SK-N-SH (cell line): ENCODE results near the gene TNK2.

ENCODE experiments used
- EP300 ChIP-seq, 2 experiments: IDR thresholded peaks; 2 replicates each; pipeline versions ENCODE4 v1.4.0 to v1.6.1; 2012; ENCODE audit warnings: borderline replicate concordance in 1 of 2, low read depth in 1 of 2, low read length in 1 of 2
- FOXJ3 ChIP-seq: sonication (generic); formaldehyde crosslinking; IDR thresholded peaks from 2 replicates; pipeline ENCODE4 v1.5.1; 2020; ENCODE audit warnings: mild to moderate bottlenecking, missing genetic modification reagents
- MXI1 ChIP-seq: IDR thresholded peaks from 2 replicates; pipeline ENCODE4 v1.6.1; 2012; ENCODE audit warnings: mild to moderate bottlenecking, low read depth, low read length, improper control_type of control experiment
- NRF1 ChIP-seq: IDR thresholded peaks from 2 replicates; pipeline ENCODE4 v1.6.1; 2012; ENCODE audit warnings: low read depth, mild to moderate bottlenecking, low read length
- RAD21 ChIP-seq: IDR thresholded peaks from 2 replicates; pipeline ENCODE4 v1.6.1; 2012; ENCODE audit warnings: mild to moderate bottlenecking, low read length
- RCOR1 ChIP-seq: fragments of 150-350 bp; IDR thresholded peaks from 2 replicates; pipeline ENCODE4 v1.6.1; 2017; ENCODE audit warnings: antibody characterized with exemption, low read length
- SMC3 ChIP-seq: IDR thresholded peaks from 2 replicates; pipeline ENCODE4 v1.6.1; 2012; ENCODE audit warnings: low read depth, low read length, improper control_type of control experiment
- TAF1 ChIP-seq: IDR thresholded peaks from 2 replicates; pipeline ENCODE4 v1.6.1; 2012; ENCODE audit warnings: low read depth, mild to moderate bottlenecking, low read length, moderate library complexity, borderline replicate concordance
- TF ChIP-seq, protein P1 (sequence below): fragments of 150-350 bp; IDR thresholded peaks from 2 replicates; pipeline ENCODE4 v1.6.1; 2017; ENCODE audit warnings: antibody characterized with exemption, low read length, low read depth, borderline replicate concordance
- TF ChIP-seq, protein P2 (sequence below): fragments of 200-600 bp; sonication (generic); IDR thresholded peaks from 2 replicates; pipeline ENCODE4 v1.6.1; 2017; ENCODE audit warnings: antibody characterized with exemption, mild to moderate bottlenecking, moderate library complexity

DNA sequence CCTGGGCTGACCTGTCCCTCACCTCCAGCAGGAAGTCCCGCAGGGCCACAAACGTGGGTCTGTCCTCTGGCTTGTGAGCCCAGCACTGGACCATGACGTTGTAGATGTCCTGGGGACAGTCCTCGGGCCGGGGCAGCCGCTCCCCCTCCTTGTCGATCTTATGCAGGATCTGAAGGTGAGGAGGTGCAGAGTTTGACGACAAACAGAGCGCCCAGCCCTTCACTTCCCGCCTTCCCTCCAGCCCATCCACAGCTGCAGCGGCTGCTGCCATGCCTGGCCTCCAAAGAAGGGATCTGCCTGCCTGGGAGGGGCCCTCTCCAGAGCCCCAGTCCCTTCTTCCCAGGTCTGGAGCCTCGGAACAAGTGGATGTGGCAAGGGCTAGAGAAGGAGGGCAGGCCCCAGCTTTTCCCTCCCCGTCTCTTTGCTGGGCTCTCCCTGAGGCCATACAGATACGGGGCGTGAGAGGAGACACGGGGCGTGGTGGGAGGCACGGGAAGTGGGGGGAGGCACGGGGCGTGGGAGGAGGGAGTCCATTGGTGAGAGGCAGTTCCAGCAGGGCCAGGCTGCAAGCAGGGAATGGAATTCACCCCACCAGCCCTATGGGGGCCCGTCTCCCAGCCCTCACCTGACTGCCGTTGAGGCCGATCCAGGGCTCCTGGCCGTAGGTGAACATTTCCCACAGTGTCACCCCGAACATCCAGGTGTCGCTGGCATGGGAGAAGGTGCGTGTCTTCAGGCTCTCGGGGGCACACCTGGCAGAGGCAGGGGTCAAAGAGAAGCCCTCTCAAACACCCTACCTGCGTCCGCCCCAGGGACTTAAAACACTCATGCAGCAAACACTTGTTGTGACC lies 29.7 kb downstream of the TNK2 start:
- TF ChIP-seq RAD21 = no peak
- TF ChIP-seq FOXJ3 (CRISPR knock-in tag) = no peak
- TF ChIP-seq, protein P1, sequence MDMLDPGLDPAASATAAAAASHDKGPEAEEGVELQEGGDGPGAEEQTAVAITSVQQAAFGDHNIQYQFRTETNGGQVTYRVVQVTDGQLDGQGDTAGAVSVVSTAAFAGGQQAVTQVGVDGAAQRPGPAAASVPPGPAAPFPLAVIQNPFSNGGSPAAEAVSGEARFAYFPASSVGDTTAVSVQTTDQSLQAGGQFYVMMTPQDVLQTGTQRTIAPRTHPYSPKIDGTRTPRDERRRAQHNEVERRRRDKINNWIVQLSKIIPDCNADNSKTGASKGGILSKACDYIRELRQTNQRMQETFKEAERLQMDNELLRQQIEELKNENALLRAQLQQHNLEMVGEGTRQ = no peak
- TF ChIP-seq, protein P2, sequence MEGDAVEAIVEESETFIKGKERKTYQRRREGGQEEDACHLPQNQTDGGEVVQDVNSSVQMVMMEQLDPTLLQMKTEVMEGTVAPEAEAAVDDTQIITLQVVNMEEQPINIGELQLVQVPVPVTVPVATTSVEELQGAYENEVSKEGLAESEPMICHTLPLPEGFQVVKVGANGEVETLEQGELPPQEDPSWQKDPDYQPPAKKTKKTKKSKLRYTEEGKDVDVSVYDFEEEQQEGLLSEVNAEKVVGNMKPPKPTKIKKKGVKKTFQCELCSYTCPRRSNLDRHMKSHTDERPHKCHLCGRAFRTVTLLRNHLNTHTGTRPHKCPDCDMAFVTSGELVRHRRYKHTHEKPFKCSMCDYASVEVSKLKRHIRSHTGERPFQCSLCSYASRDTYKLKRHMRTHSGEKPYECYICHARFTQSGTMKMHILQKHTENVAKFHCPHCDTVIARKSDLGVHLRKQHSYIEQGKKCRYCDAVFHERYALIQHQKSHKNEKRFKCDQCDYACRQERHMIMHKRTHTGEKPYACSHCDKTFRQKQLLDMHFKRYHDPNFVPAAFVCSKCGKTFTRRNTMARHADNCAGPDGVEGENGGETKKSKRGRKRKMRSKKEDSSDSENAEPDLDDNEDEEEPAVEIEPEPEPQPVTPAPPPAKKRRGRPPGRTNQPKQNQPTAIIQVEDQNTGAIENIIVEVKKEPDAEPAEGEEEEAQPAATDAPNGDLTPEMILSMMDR = no peak
- TF ChIP-seq TAF1 = no peak
- TF ChIP-seq SMC3 = no peak
- TF ChIP-seq EP300 (IDR thresholded peaks at IDR 0.05; ENCODE audit: borderline replicate concordance in 1 of 2, low read depth in 1 of 2, low read length in 1 of 2) = no peak
- TF ChIP-seq MXI1 = no peak
- TF ChIP-seq RCOR1 = no peak
- no peak for TF ChIP-seq NRF1
